ENCODE data around the gene PSMC5. TPM values are rescaled to one million over a fixed set of nuclear protein-coding genes. Genes with fewer than 3 reads are reported as not detected.

The PSMC5 gene
- total RNA-seq, 1 donor from 2014 or later = 116 TPM

GRCh38 chr17:63800783-63801182, 26.4 kb upstream of the PSMC5 start:
- no peak for FAIRE-seq
- no peak overlapping the region for H3K9ac ChIP-seq (ENCODE audit: low read length)
- no peaks in the 10 kb centered on the region for H3K27me3 ChIP-seq (ENCODE audit: insufficient read depth, low read length)
- H3K4me2 ChIP-seq (ENCODE audit: low read length) = no peak overlapping the region
- no peak overlapping the region for H3K4me3 ChIP-seq (ENCODE audit: insufficient read depth, low read depth, low read length)
- no peaks in the 10 kb centered on the region for H3K9me3 ChIP-seq (ENCODE audit: insufficient read depth, low read depth, low read length)
- DNase-seq (ENCODE audit: low read depth) = no peak
- H3K27ac Mint-ChIP-seq (ENCODE audit: unreplicated experiment) = no peak overlapping the region
- peaks cover 2% of the 10 kb centered on the region for H3K36me3 Mint-ChIP-seq (ENCODE audit: low read depth, unreplicated experiment)
- H3K27ac ChIP-seq (ENCODE audit: low read depth, low read length) = no peak overlapping the region
- no peak for TF ChIP-seq EZH2 (IDR thresholded peaks at IDR 0.05; ENCODE audit: insufficient read depth, low read length)
- TF ChIP-seq, protein P1, sequence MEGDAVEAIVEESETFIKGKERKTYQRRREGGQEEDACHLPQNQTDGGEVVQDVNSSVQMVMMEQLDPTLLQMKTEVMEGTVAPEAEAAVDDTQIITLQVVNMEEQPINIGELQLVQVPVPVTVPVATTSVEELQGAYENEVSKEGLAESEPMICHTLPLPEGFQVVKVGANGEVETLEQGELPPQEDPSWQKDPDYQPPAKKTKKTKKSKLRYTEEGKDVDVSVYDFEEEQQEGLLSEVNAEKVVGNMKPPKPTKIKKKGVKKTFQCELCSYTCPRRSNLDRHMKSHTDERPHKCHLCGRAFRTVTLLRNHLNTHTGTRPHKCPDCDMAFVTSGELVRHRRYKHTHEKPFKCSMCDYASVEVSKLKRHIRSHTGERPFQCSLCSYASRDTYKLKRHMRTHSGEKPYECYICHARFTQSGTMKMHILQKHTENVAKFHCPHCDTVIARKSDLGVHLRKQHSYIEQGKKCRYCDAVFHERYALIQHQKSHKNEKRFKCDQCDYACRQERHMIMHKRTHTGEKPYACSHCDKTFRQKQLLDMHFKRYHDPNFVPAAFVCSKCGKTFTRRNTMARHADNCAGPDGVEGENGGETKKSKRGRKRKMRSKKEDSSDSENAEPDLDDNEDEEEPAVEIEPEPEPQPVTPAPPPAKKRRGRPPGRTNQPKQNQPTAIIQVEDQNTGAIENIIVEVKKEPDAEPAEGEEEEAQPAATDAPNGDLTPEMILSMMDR (IDR thresholded peaks at IDR 0.05; ENCODE audit: insufficient read depth, low read depth, low read length) = no peak
- H3K36me3 ChIP-seq (ENCODE audit: insufficient read depth, low read length) = peaks cover 69% of the 10 kb centered on the region
- no peak overlapping the region for H3K4me3 Mint-ChIP-seq (ENCODE audit: unreplicated experiment)
- no peak overlapping the region for H2AFZ ChIP-seq (ENCODE audit: low read depth, low read length)
- H4K20me1 ChIP-seq (ENCODE audit: insufficient read depth, low read length) = peaks cover 17% of the 10 kb centered on the region
- no peaks in the 10 kb centered on the region for H3K4me1 Mint-ChIP-seq (ENCODE audit: low read depth, unreplicated experiment)
- no peaks in the 10 kb centered on the region for H3K9me3 Mint-ChIP-seq (ENCODE audit: unreplicated experiment)
- peaks cover 41% of the 10 kb centered on the region for H3K79me2 ChIP-seq (ENCODE audit: insufficient read depth, low read length)
- H3K27me3 Mint-ChIP-seq (ENCODE audit: low read depth, unreplicated experiment) = no peaks in the 10 kb centered on the region
- H3K4me1 ChIP-seq (ENCODE audit: insufficient read depth, low read length) = no peaks in the 10 kb centered on the region

DNA sequence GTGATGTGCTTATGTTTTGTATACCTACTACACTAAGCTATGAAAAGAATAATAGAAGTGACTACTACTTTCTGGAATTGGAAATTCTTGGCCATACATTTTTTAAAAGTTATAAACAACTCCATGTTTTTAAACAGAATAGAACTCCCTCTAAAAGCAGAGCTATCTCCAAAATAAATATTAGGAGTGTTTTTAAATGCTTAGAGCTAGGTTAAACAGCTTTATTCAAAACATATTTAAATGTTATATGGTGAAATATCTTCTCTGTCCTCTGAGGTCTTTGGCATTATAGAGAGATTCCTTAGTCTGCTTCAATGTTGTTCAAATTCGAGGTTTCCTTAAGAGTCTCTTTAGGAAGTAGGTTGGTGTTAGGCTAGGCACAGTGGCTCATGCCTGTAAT, 22.9 kb upstream of the PSMC5 start:
- Histone ChIP-seq H3K4me2 (ENCODE audit: low read length) (no peak overlapping the region), H2AFZ (ENCODE audit: low read depth, low read length) (no peak overlapping the region), H3K9ac (ENCODE audit: low read length) (no peak overlapping the region), H3K27ac (ENCODE audit: low read depth, low read length) (no peak overlapping the region), H3K27me3 (ENCODE audit: insufficient read depth, low read length) (no peaks in the 10 kb centered on the region), H3K79me2 (ENCODE audit: insufficient read depth, low read length) (peaks cover 34% of the 10 kb centered on the region), H3K9me3 (ENCODE audit: insufficient read depth, low read depth, low read length) (no peaks in the 10 kb centered on the region), H3K4me1 (ENCODE audit: insufficient read depth, low read length) (no peaks in the 10 kb centered on the region), H3K36me3 (ENCODE audit: insufficient read depth, low read length) (peaks cover 71% of the 10 kb centered on the region), H3K4me3 (ENCODE audit: insufficient read depth, low read depth, low read length) (no peak overlapping the region), H4K20me1 (ENCODE audit: insufficient read depth, low read length) (peaks cover 5% of the 10 kb centered on the region)
- DNase-seq (ENCODE audit: low read depth) (no peak), FAIRE-seq (no peak)
- Mint-ChIP-seq H3K4me3 (ENCODE audit: unreplicated experiment) (no peak overlapping the region), H3K36me3 (ENCODE audit: low read depth, unreplicated experiment) (peaks cover 2% of the 10 kb centered on the region), H3K4me1 (ENCODE audit: low read depth, unreplicated experiment) (no peaks in the 10 kb centered on the region), H3K27ac (ENCODE audit: unreplicated experiment) (no peak overlapping the region), H3K9me3 (ENCODE audit: unreplicated experiment) (no peaks in the 10 kb centered on the region), H3K27me3 (ENCODE audit: low read depth, unreplicated experiment) (no peaks in the 10 kb centered on the region)
- TF ChIP-seq, protein P1 (IDR thresholded peaks at IDR 0.05; ENCODE audit: insufficient read depth, low read depth, low read length) = no peak
- no peak for TF ChIP-seq EZH2 (IDR thresholded peaks at IDR 0.05; ENCODE audit: insufficient read depth, low read length)

DNA sequence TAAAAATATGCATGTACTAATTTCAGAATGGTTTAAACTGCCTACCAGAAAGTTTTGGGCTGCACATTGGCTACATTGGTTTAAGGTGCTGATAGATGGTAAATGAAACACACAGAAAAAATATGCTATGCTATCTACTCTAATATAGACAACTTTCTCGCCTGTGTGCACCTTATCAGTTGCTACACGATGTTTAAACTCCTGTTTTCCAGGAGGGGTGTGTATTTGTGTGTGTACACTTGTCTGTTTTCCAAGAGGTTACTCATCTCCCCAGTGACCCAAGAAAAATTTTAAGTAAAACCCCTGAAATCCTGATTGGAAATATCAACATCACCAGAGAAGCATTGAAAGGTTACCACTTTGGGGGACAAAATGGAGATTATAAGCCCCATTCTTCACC, 21.6 kb upstream of the PSMC5 start:
- Mint-ChIP-seq H3K4me3 (ENCODE audit: unreplicated experiment) (no peak overlapping the region), H3K27me3 (ENCODE audit: low read depth, unreplicated experiment) (no peaks in the 10 kb centered on the region), H3K27ac (ENCODE audit: unreplicated experiment) (no peak overlapping the region), H3K9me3 (ENCODE audit: unreplicated experiment) (no peaks in the 10 kb centered on the region), H3K4me1 (ENCODE audit: low read depth, unreplicated experiment) (no peaks in the 10 kb centered on the region), H3K36me3 (ENCODE audit: low read depth, unreplicated experiment) (peaks cover 2% of the 10 kb centered on the region)
- Histone ChIP-seq H3K79me2 (ENCODE audit: insufficient read depth, low read length) (peaks cover 27% of the 10 kb centered on the region), H3K27me3 (ENCODE audit: insufficient read depth, low read length) (no peaks in the 10 kb centered on the region), H3K27ac (ENCODE audit: low read depth, low read length) (no peak overlapping the region), H3K9me3 (ENCODE audit: insufficient read depth, low read depth, low read length) (no peaks in the 10 kb centered on the region), H3K4me2 (ENCODE audit: low read length) (no peak overlapping the region), H3K4me3 (ENCODE audit: insufficient read depth, low read depth, low read length) (no peak overlapping the region), H3K9ac (ENCODE audit: low read length) (no peak overlapping the region), H4K20me1 (ENCODE audit: insufficient read depth, low read length) (peaks cover 5% of the 10 kb centered on the region), H2AFZ (ENCODE audit: low read depth, low read length) (no peak overlapping the region), H3K4me1 (ENCODE audit: insufficient read depth, low read length) (no peaks in the 10 kb centered on the region), H3K36me3 (ENCODE audit: insufficient read depth, low read length) (peaks cover 70% of the 10 kb centered on the region)
- DNase-seq (ENCODE audit: low read depth) (no peak), FAIRE-seq (no peak)
- TF ChIP-seq, protein P1 (IDR thresholded peaks at IDR 0.05; ENCODE audit: insufficient read depth, low read depth, low read length) = no peak
- no peak for TF ChIP-seq EZH2 (IDR thresholded peaks at IDR 0.05; ENCODE audit: insufficient read depth, low read length)
